Epithelial cell of esophagus (primary cell): ENCODE measurements around the gene SLC44A4.
"Not testable (repeated sequence)": the region's sequence is repeated elsewhere in the genome, so short reads cannot be mapped to it uniquely, and the experiment has no call there.

Experiments used
- DNase-seq: peaks from one replicate; pipeline ENCODE4 v3.0.0; 2010; ENCODE audit warnings: low read depth
- H3K4me3 ChIP-seq: 2 replicates; pipeline ENCODE4 v1.5.1; 2011; ENCODE audit warnings: mild to moderate bottlenecking, low read length, control low read depth
- TF ChIP-seq, protein P1 (sequence below): IDR thresholded peaks from 2 replicates; pipeline ENCODE4 v1.5.1; 2011; ENCODE audit warnings: low read depth, mild to moderate bottlenecking, low read length, control low read depth, inconsistent platforms; ENCODE audit not compliant: insufficient read depth; ENCODE audit errors: missing control alignments

The SLC44A4 gene

DNA sequence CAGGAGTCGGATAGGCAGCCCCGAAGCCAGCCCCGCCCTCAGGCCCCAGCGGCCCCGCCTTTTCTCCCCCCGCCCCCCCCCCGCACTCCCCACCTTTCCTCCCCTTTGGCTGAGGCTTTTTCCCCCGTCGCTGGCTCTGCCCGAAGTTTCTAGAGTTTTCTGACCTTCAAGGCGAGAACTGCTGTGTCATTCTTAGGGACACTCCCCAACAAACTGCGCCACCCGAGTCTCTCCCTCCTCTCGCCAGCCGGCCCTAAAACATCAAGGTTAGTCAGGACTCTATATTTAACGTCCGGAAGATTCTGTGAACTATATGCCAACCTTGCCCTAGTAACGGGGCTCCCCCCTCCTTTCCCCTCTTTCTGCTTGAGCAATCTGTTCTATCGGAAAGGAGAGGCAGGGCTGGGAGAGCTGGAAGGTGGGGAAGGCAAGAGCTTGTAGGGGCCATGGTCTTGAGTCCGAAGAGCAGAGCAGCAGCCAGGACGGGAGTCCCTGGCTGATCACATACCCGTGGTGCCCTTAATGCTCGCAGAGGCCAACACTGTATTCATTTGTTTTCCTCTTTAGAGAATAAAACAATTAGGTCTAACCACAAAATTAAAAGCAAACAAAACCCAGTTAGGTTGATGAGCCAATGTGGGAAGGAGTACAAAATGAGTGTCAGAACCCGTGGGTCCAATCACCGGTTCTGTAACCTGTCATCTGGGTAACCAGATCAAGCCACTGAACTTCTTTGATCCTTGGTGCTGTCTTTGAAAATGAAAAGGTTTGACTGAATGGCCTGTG lies 56.6 kb downstream of the SLC44A4 start:
- DNase-seq: peak; percentile 80

DNA sequence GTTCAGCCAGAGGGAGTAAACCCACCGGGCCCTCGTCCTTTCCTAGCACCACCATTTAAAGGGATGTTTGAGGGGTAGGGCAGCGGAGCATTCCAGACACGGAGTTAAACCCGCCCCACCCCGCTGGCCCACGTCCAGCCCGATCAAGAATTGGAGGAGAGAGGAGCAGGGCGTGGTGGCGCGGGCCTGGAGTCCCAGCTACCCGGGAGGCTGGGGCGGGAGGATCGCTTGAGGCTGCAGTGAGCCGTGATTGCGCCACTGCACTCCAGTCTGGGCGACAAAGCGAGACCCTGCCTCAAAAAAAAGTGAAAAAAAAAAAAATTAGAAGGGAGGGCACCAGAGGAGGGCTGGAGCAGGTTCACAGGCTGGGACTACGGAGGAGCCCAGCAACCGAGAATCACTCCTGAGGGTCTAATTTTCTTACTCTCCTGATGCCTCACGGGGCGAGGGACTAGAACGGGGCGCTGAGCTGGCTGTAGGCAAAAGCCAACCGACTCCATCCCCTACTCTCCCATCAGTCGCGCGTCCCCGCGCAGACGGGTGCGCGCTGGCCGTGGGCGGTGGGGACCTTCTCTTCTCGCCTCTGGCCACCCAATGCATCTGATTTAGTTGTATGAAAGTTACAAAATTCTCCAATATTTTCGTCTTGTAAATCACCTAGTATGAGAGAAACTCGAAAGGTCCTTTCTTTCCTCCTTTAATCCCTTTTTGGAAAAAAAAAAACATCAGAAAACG lies 57.3 kb downstream of the SLC44A4 start:
- TF ChIP-seq, protein P1, sequence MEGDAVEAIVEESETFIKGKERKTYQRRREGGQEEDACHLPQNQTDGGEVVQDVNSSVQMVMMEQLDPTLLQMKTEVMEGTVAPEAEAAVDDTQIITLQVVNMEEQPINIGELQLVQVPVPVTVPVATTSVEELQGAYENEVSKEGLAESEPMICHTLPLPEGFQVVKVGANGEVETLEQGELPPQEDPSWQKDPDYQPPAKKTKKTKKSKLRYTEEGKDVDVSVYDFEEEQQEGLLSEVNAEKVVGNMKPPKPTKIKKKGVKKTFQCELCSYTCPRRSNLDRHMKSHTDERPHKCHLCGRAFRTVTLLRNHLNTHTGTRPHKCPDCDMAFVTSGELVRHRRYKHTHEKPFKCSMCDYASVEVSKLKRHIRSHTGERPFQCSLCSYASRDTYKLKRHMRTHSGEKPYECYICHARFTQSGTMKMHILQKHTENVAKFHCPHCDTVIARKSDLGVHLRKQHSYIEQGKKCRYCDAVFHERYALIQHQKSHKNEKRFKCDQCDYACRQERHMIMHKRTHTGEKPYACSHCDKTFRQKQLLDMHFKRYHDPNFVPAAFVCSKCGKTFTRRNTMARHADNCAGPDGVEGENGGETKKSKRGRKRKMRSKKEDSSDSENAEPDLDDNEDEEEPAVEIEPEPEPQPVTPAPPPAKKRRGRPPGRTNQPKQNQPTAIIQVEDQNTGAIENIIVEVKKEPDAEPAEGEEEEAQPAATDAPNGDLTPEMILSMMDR: no peak
- peak overlapping the region; percentile 56 for H3K4me3 ChIP-seq
- peak; percentile 49 for DNase-seq

More for the DNA sequence above, 56.6 kb downstream of the SLC44A4 start:
- peak overlapping the region; percentile 56 for H3K4me3 ChIP-seq
- TF ChIP-seq, protein P1: no peak

GRCh38 chr6:31820399-31820798 lies 58.4 kb downstream of the SLC44A4 start:
- DNase-seq, H3K4me3 ChIP-seq: not testable (repeated sequence)

GRCh38 chr6:31819871-31820299 lies 58.9 kb downstream of the SLC44A4 start:
- no peak for DNase-seq
- TF ChIP-seq, protein P1: no peak
- no peak overlapping the region for H3K4me3 ChIP-seq

GRCh38 chr6:31817929-31818511 lies 60.8 kb downstream of the SLC44A4 start:
- not testable (repeated sequence) for DNase-seq
- H3K4me3 ChIP-seq: peak overlapping the region; percentile 71

GRCh38 chr6:31817133-31817928 lies 61.5 kb downstream of the SLC44A4 start:
- not testable (repeated sequence) for DNase-seq

DNA sequence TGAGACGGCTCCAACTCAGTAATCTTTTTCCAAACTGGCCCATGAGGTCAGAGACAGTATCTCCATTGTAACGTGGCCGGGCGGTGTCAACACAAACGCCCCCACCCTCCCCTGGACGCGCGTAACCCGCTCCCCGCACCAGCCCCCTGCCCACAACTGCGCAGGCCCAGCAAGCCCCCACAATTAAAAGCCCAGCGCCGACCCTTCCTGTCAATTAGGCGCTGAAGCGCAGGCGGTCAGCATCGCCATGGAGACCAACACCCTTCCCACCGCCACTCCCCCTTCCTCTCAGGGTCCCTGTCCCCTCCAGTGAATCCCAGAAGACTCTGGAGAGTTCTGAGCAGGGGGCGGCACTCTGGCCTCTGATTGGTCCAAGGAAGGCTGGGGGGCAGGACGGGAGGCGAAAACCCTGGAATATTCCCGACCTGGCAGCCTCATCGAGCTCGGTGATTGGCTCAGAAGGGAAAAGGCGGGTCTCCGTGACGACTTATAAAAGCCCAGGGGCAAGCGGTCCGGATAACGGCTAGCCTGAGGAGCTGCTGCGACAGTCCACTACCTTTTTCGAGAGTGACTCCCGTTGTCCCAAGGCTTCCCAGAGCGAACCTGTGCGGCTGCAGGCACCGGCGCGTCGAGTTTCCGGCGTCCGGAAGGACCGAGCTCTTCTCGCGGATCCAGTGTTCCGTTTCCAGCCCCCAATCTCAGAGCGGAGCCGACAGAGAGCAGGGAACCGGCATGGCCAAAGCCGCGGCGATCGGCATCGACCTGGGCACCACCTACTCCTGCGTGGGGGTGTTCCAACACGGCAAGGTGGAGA lies 63.6 kb downstream of the SLC44A4 start, which contains the start of the genes HSPA1A and HSPA1L:
HSPA1A (plus strand) TSS at position 519 of the 814 bp plus-strand sequence; CDS start at position 733, 214 bp downstream.
HSPA1L (minus strand) TSS at position 259 of the 814 bp plus-strand sequence. CDS start 3,311 bp downstream, outside the sequence.
- DNase-seq: peak; percentile 94
- TF ChIP-seq, protein P1: no peak
- peak within 1 kb of the TSS; percentile 76 for H3K4me3 ChIP-seq

More at GRCh38 chr6:31817133-31817928, 61.5 kb downstream of the SLC44A4 start:
- H3K4me3 ChIP-seq: peak overlapping the region; percentile 71
